ENCODE measurements around the gene KCNIP4. TPM values are rescaled to one million over a fixed set of nuclear protein-coding genes. Genes with fewer than 3 reads are reported as not detected.

The KCNIP4 gene
- total RNA-seq, 4 donors from 2014 or later, result 0.19 to 0.50 (median 0.34) TPM; not detected in 1

GRCh38 chr4:21973850-21974249 lies 25.3 kb upstream of the KCNIP4 start:
- intact Hi-C loops (cut with DNase I), result no loop called here
- no peak for TF ChIP-seq POLR2A (IDR thresholded peaks at IDR 0.05; ENCODE audit: low read depth)
- no peak for TF ChIP-seq EP300 (IDR thresholded peaks at IDR 0.05)
- no peak for TF ChIP-seq POLR2AphosphoS5 (IDR thresholded peaks at IDR 0.05)
- TF ChIP-seq, protein P1, sequence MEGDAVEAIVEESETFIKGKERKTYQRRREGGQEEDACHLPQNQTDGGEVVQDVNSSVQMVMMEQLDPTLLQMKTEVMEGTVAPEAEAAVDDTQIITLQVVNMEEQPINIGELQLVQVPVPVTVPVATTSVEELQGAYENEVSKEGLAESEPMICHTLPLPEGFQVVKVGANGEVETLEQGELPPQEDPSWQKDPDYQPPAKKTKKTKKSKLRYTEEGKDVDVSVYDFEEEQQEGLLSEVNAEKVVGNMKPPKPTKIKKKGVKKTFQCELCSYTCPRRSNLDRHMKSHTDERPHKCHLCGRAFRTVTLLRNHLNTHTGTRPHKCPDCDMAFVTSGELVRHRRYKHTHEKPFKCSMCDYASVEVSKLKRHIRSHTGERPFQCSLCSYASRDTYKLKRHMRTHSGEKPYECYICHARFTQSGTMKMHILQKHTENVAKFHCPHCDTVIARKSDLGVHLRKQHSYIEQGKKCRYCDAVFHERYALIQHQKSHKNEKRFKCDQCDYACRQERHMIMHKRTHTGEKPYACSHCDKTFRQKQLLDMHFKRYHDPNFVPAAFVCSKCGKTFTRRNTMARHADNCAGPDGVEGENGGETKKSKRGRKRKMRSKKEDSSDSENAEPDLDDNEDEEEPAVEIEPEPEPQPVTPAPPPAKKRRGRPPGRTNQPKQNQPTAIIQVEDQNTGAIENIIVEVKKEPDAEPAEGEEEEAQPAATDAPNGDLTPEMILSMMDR (IDR thresholded peaks at IDR 0.05), result no peak
- no peaks in the 10 kb centered on the region for H3K27me3 ChIP-seq
- no peak for DNase-seq (ENCODE audit: extremely low spot score)
- H3K4me3 ChIP-seq, result no peak overlapping the region
- 84% methylated on average over 3 of the region's 3 CpGs for WGBS
- no peaks in the 10 kb centered on the region for H3K36me3 ChIP-seq
- no peak overlapping the region for H3K27ac ChIP-seq (replicated peaks in 1 of 4)
- no peaks in the 10 kb centered on the region for H3K9me3 ChIP-seq
- H3K4me1 ChIP-seq, result no peaks in the 10 kb centered on the region

DNA sequence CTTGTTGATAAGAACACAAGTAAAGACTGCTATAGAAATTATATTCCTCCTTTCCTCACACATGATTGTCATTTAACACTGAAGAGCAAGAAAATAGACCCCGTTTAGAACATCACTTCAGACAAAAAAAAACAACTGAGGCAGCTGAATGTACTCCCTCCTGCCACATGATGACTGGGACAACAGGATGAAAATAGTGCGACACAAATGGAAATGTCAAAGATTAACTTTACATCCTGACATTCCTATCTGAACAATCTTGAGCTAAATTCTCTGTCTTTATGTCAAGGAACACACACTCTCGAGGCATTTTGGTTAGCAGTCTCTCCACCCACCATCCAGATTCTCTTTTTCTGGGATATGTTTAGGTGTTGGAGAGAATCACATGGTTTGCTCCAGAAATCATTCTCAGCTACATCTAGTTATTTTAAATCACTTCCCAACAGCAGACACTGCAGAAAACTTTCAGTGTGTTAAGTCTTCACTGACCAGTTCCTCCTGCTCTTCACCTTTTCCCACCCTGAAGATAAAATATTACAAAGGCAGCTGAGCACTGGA lies 16.3 kb upstream of the KCNIP4 start:
- TF ChIP-seq EP300 (IDR thresholded peaks at IDR 0.05) (no peak), POLR2AphosphoS5 (IDR thresholded peaks at IDR 0.05) (no peak), POLR2A (IDR thresholded peaks at IDR 0.05; ENCODE audit: low read depth) (no peak)
- TF ChIP-seq, protein P1 (IDR thresholded peaks at IDR 0.05), result no peak
- Histone ChIP-seq H3K4me3 (no peak overlapping the region), H3K9me3 (no peaks in the 10 kb centered on the region), H3K36me3 (no peaks in the 10 kb centered on the region), H3K27me3 (no peaks in the 10 kb centered on the region), H3K27ac (replicated peaks in 1 of 4) (no peak overlapping the region), H3K4me1 (no peaks in the 10 kb centered on the region)
- WGBS, result 78% methylated on average over 3 of the region's 3 CpGs
- intact Hi-C loops (cut with DNase I), result no loop called here
- DNase-seq (ENCODE audit: extremely low spot score), result no peak

- Histone ChIP-seq H3K27ac (replicated peaks in 1 of 4) (no peak overlapping the region), H3K4me1 (no peaks in the 10 kb centered on the region), H3K4me3 (no peak overlapping the region), H3K36me3 (no peaks in the 10 kb centered on the region), H3K9me3 (no peaks in the 10 kb centered on the region), H3K27me3 (no peaks in the 10 kb centered on the region)
- intact Hi-C loops (cut with DNase I), result no loop called here
- 67% methylated on average over 3 of the region's 3 CpGs for WGBS
- TF ChIP-seq POLR2A (IDR thresholded peaks at IDR 0.05; ENCODE audit: low read depth), result no peak
- no peak for TF ChIP-seq POLR2AphosphoS5 (IDR thresholded peaks at IDR 0.05)
- TF ChIP-seq, protein P1 (IDR thresholded peaks at IDR 0.05), result no peak
- no peak for TF ChIP-seq EP300 (IDR thresholded peaks at IDR 0.05)
- no peak for DNase-seq (ENCODE audit: extremely low spot score)
Measured at GRCh38 chr4:21962691-21963090, 14.1 kb upstream of the KCNIP4 start.

DNA sequence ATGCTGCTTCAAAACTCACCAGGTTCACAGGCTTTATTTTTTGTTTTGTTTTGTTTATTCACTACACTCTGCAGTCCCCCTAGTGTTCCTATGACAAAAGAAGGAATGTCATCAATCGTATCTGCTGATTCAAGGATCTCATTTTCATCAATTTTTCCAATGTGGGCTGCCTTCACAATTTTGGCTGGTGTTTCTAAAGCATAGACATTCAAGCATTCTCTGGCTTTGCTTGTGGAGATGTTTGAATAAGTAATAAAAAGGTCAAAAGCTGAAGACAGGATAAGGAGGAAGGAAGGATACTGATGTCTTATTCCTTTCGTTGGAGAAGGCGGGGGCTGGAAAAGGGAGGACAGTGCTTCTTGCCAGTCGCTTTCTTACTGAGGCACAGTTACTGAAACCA lies 12.2 kb upstream of the KCNIP4 start:
- TF ChIP-seq POLR2AphosphoS5 (IDR thresholded peaks at IDR 0.05), result no peak
- TF ChIP-seq POLR2A (IDR thresholded peaks at IDR 0.05; ENCODE audit: low read depth), result no peak
- TF ChIP-seq, protein P1 (IDR thresholded peaks at IDR 0.05), result no peak
- no peak for TF ChIP-seq EP300 (IDR thresholded peaks at IDR 0.05)

DNA sequence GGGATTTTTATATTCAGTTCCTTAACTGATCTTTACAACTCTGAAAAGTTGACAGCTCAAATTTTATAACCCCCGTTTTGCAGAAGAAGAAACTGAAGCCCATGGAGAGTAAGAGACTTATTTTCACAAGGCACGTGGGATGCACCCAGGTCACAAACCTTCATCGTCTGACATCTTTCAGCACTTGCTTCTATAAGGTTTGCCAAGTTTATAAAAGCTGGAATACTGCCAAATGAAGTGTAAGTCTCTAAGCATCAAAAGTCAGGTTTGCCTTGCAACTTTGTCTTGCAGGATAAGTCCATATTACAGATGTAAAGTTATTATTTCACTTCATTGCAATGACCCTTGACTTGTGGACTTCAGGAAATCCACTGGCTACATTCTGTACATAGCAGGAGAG lies 6.3 kb upstream of the KCNIP4 start:
- no peak for TF ChIP-seq POLR2A (IDR thresholded peaks at IDR 0.05; ENCODE audit: low read depth)
- TF ChIP-seq POLR2AphosphoS5 (IDR thresholded peaks at IDR 0.05), result no peak
- TF ChIP-seq EP300 (IDR thresholded peaks at IDR 0.05), result no peak
- TF ChIP-seq, protein P1 (IDR thresholded peaks at IDR 0.05), result no peak
- intact Hi-C loops (cut with DNase I), result no loop called here
- Histone ChIP-seq H3K4me3 (no peak overlapping the region), H3K4me1 (peaks cover 0 to 6% (median 0%) of the 10 kb centered on the region in 4 donors), H3K27me3 (peaks cover 0 to 2% (median 0%) of the 10 kb centered on the region in 4 donors), H3K27ac (replicated peaks in 1 of 4) (no peak overlapping the region), H3K36me3 (no peaks in the 10 kb centered on the region), H3K9me3 (no peaks in the 10 kb centered on the region)
- WGBS, result 15% methylated on average over 3 of the region's 3 CpGs
- DNase-seq (ENCODE audit: extremely low spot score), result no peak

More for the DNA sequence above, 12.2 kb upstream of the KCNIP4 start:
- H3K27me3 ChIP-seq, result no peaks in the 10 kb centered on the region
- H3K36me3 ChIP-seq, result no peaks in the 10 kb centered on the region
- DNase-seq (ENCODE audit: extremely low spot score), result no peak
- no peak overlapping the region for H3K27ac ChIP-seq (replicated peaks in 1 of 4)
- H3K4me1 ChIP-seq, result no peaks in the 10 kb centered on the region
- 79% methylated on average over 4 of the region's 4 CpGs for WGBS
- no peak overlapping the region for H3K4me3 ChIP-seq
- intact Hi-C loops (cut with DNase I), result no loop called here
- no peaks in the 10 kb centered on the region for H3K9me3 ChIP-seq

All from esophagus muscularis mucosa (tissue), 4 donors.